ENCODE results near the gene MRPS25.

MRPS25 gene

GRCh38 chr3:15044326-15044725 lies 20.8 kb downstream of the MRPS25 start:
- Histone ChIP-seq H3K4me3 (ENCODE audit: low read depth, low read length) (no peak overlapping the region), H4K12ac (ENCODE audit: low read depth, low read length) (no peak overlapping the region), H3K9me3 (ENCODE audit: insufficient read depth, low read depth, low read length) (no peaks in the 10 kb centered on the region), H3K4ac (ENCODE audit: low read depth, low read length) (no peak overlapping the region), H3K9ac (ENCODE audit: low read length) (peak overlapping the region; percentile 43), H3K36me3 (ENCODE audit: control insufficient read depth in 1 of 2, insufficient read depth in 2 of 2, low read length in 2 of 2) (peaks cover 44 to 64% of the 10 kb centered on the region in 2 experiments), H2BK12ac (ENCODE audit: low read length) (no peak overlapping the region), H2BK120ac (ENCODE audit: insufficient read depth, low read length, poor library complexity) (no peak overlapping the region), H2AFZ (ENCODE audit: insufficient read depth, low read length, poor library complexity) (no peak overlapping the region), H3K4me2 (ENCODE audit: low read length) (no peak overlapping the region), H3K23ac (ENCODE audit: low read length) (no peak overlapping the region), H3K4me1 (ENCODE audit: control insufficient read depth in 1 of 2, insufficient read depth in 2 of 2, low read length in 2 of 2) (no peaks in the 10 kb centered on the region), H4K8ac (ENCODE audit: low read depth, low read length) (no peak overlapping the region), H3K79me1 (ENCODE audit: low read length) (no peaks in the 10 kb centered on the region), H3K18ac (ENCODE audit: low read length) (no peak overlapping the region), H4K91ac (ENCODE audit: low read depth, low read length) (no peak overlapping the region), H3K79me2 (ENCODE audit: control insufficient read depth, insufficient read depth, low read length, poor library complexity) (no peaks in the 10 kb centered on the region), H3K27me3 (ENCODE audit: insufficient read depth, low read length) (no peaks in the 10 kb centered on the region), H2BK5ac (ENCODE audit: low read depth, low read length, poor library complexity) (no peak overlapping the region), H3K27ac (ENCODE audit: low read depth, low read length) (no peak overlapping the region), H3K14ac (ENCODE audit: low read length) (no peak overlapping the region), H2AK5ac (ENCODE audit: low read length) (no peak overlapping the region)
- no peak for DNase-seq
- no CpG with 5 or more reads among the region's 7 CpGs for WGBS (ENCODE audit: extremely low coverage, insufficient coverage, insufficient read length)

DNA sequence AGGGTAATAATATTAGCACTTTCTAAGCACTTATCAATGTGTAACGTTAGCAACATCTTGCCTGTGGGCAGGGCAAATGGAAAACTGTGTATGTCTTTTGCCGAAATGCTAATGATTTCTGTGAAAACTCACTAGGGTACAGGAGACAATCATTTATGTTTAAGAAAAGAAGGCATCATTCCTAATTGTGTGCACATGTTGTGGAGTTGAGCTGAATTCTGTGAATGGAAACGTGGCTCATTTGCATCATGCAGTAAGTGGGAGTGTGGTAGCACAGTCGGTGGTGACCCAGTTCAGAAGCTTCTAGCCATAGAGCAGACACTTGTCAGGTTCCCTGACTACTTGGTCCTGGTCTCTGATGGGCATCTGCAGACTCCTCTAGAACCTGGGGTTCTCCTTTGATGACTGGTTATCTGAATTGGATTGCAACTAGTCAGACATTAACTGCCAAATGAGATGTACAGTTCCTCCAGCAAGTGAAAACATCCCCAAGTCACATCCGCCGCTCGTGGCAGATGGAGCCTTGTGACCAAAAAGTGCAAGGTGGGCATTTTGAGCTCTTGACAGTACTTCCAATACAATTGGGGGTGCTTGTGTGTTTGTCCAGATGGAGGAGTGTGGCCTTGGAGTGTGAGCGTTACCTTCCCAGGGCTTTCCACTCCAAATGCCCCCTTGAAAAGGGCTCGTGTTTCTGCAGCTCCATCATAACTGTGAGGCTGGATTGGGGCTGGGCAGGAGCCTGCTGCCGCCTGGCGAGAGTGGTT lies 21.5 kb downstream of the MRPS25 start:
- Histone ChIP-seq H4K12ac (ENCODE audit: low read depth, low read length) (no peak overlapping the region), H2BK12ac (ENCODE audit: low read length) (no peak overlapping the region), H3K9ac (ENCODE audit: low read length) (no peak overlapping the region), H2AFZ (ENCODE audit: insufficient read depth, low read length, poor library complexity) (no peak overlapping the region), H3K18ac (ENCODE audit: low read length) (no peak overlapping the region), H3K27ac (ENCODE audit: low read depth, low read length) (no peak overlapping the region), H3K4me3 (ENCODE audit: low read depth, low read length) (no peak overlapping the region), H3K27me3 (ENCODE audit: insufficient read depth, low read length) (no peaks in the 10 kb centered on the region), H4K91ac (ENCODE audit: low read depth, low read length) (no peak overlapping the region), H3K79me1 (ENCODE audit: low read length) (no peaks in the 10 kb centered on the region), H3K23ac (ENCODE audit: low read length) (no peak overlapping the region), H3K4me2 (ENCODE audit: low read length) (no peak overlapping the region), H3K4me1 (ENCODE audit: control insufficient read depth in 1 of 2, insufficient read depth in 2 of 2, low read length in 2 of 2) (no peaks in the 10 kb centered on the region), H3K4ac (ENCODE audit: low read depth, low read length) (no peak overlapping the region), H3K36me3 (ENCODE audit: control insufficient read depth in 1 of 2, insufficient read depth in 2 of 2, low read length in 2 of 2) (peaks cover 45 to 67% of the 10 kb centered on the region in 2 experiments), H2AK5ac (ENCODE audit: low read length) (no peak overlapping the region), H2BK5ac (ENCODE audit: low read depth, low read length, poor library complexity) (no peak overlapping the region), H3K79me2 (ENCODE audit: control insufficient read depth, insufficient read depth, low read length, poor library complexity) (no peaks in the 10 kb centered on the region), H2BK120ac (ENCODE audit: insufficient read depth, low read length, poor library complexity) (no peak overlapping the region), H3K14ac (ENCODE audit: low read length) (no peak overlapping the region), H3K9me3 (ENCODE audit: insufficient read depth, low read depth, low read length) (no peaks in the 10 kb centered on the region), H4K8ac (ENCODE audit: low read depth, low read length) (no peak overlapping the region)
- WGBS (ENCODE audit: extremely low coverage, insufficient coverage, insufficient read length): no CpG with 5 or more reads among the region's 11 CpGs
- DNase-seq: no peak

GRCh38 chr3:15042936-15043335 lies 22.2 kb downstream of the MRPS25 start:
- peaks cover 47 to 69% of the 10 kb centered on the region in 2 experiments for H3K36me3 ChIP-seq (ENCODE audit: control insufficient read depth in 1 of 2, insufficient read depth in 2 of 2, low read length in 2 of 2)
- H2AFZ ChIP-seq (ENCODE audit: insufficient read depth, low read length, poor library complexity): no peak overlapping the region
- no peak overlapping the region for H3K27ac ChIP-seq (ENCODE audit: low read depth, low read length)
- no peaks in the 10 kb centered on the region for H3K9me3 ChIP-seq (ENCODE audit: insufficient read depth, low read depth, low read length)
- no peak overlapping the region for H3K18ac ChIP-seq (ENCODE audit: low read length)
- H4K12ac ChIP-seq (ENCODE audit: low read depth, low read length): no peak overlapping the region
- H3K23ac ChIP-seq (ENCODE audit: low read length): no peak overlapping the region
- H2BK12ac ChIP-seq (ENCODE audit: low read length): no peak overlapping the region
- H3K4me3 ChIP-seq (ENCODE audit: low read depth, low read length): no peak overlapping the region
- H3K4me1 ChIP-seq (ENCODE audit: control insufficient read depth in 1 of 2, insufficient read depth in 2 of 2, low read length in 2 of 2): no peaks in the 10 kb centered on the region
- no peak overlapping the region for H3K9ac ChIP-seq (ENCODE audit: low read length)
- no peak overlapping the region for H3K4me2 ChIP-seq (ENCODE audit: low read length)
- DNase-seq: no peak
- H2BK5ac ChIP-seq (ENCODE audit: low read depth, low read length, poor library complexity): no peak overlapping the region
- H3K27me3 ChIP-seq (ENCODE audit: insufficient read depth, low read length): no peaks in the 10 kb centered on the region
- no peak overlapping the region for H4K8ac ChIP-seq (ENCODE audit: low read depth, low read length)
- no CpG with 5 or more reads among the region's 3 CpGs for WGBS (ENCODE audit: extremely low coverage, insufficient coverage, insufficient read length)
- no peak overlapping the region for H3K14ac ChIP-seq (ENCODE audit: low read length)
- H4K91ac ChIP-seq (ENCODE audit: low read depth, low read length): no peak overlapping the region
- H3K79me1 ChIP-seq (ENCODE audit: low read length): no peaks in the 10 kb centered on the region
- H2AK5ac ChIP-seq (ENCODE audit: low read length): no peak overlapping the region
- H3K79me2 ChIP-seq (ENCODE audit: control insufficient read depth, insufficient read depth, low read length, poor library complexity): no peaks in the 10 kb centered on the region
- no peak overlapping the region for H3K4ac ChIP-seq (ENCODE audit: low read depth, low read length)
- no peak overlapping the region for H2BK120ac ChIP-seq (ENCODE audit: insufficient read depth, low read length, poor library complexity)

- Histone ChIP-seq H3K27me3 (ENCODE audit: insufficient read depth, low read length) (no peaks in the 10 kb centered on the region), H4K91ac (ENCODE audit: low read depth, low read length) (no peak overlapping the region), H2AFZ (ENCODE audit: insufficient read depth, low read length, poor library complexity) (no peak overlapping the region), H3K14ac (ENCODE audit: low read length) (no peak overlapping the region), H3K23ac (ENCODE audit: low read length) (no peak overlapping the region), H2BK120ac (ENCODE audit: insufficient read depth, low read length, poor library complexity) (no peak overlapping the region), H3K27ac (ENCODE audit: low read depth, low read length) (no peak overlapping the region), H3K36me3 (ENCODE audit: control insufficient read depth in 1 of 2, insufficient read depth in 2 of 2, low read length in 2 of 2) (peaks cover 41 to 66% of the 10 kb centered on the region in 2 experiments), H3K79me2 (ENCODE audit: control insufficient read depth, insufficient read depth, low read length, poor library complexity) (no peaks in the 10 kb centered on the region), H3K9ac (ENCODE audit: low read length) (no peak overlapping the region), H2AK5ac (ENCODE audit: low read length) (no peak overlapping the region), H3K79me1 (ENCODE audit: low read length) (no peaks in the 10 kb centered on the region), H4K12ac (ENCODE audit: low read depth, low read length) (no peak overlapping the region), H3K18ac (ENCODE audit: low read length) (no peak overlapping the region), H3K4me2 (ENCODE audit: low read length) (no peak overlapping the region), H3K4ac (ENCODE audit: low read depth, low read length) (no peak overlapping the region), H4K8ac (ENCODE audit: low read depth, low read length) (no peak overlapping the region), H3K9me3 (ENCODE audit: insufficient read depth, low read depth, low read length) (no peaks in the 10 kb centered on the region), H3K4me3 (ENCODE audit: low read depth, low read length) (no peak overlapping the region), H3K4me1 (ENCODE audit: control insufficient read depth in 1 of 2, insufficient read depth in 2 of 2, low read length in 2 of 2) (no peaks in the 10 kb centered on the region), H2BK12ac (ENCODE audit: low read length) (no peak overlapping the region), H2BK5ac (ENCODE audit: low read depth, low read length, poor library complexity) (no peak overlapping the region)
- no CpG with 5 or more reads among the region's 3 CpGs for WGBS (ENCODE audit: extremely low coverage, insufficient coverage, insufficient read length)
- DNase-seq: no peak
Measured at GRCh38 chr3:15041950-15042349, 23.2 kb downstream of the MRPS25 start.

Data from trophoblast cell (in vitro differentiated cells and primary cell).